CD4-positive, alpha-beta T cell (primary cell): Measurements from ENCODE around the gene GSAP. TPM values are rescaled to one million over a fixed set of nuclear protein-coding genes. Genes with fewer than 3 reads are reported as not detected.

Experiments used
- ATAC-seq: fragments of 200-7000 bp; cut with Tn5 transposase; one replicate; pipeline ENCODE4 v1.10.0; 2022; ENCODE audit warnings: mild to moderate bottlenecking; ENCODE audit not compliant: poor library complexity
- CTCF ChIA-PET: fragments of 350-600 bp; sonication (Branson Sonifier 250); formaldehyde crosslinking; loops from one replicate; lab custom pipeline; 2021; ENCODE audit warnings: antibody characterized with exemption, inconsistent platforms; lab: Charles Lee
- POLR2A ChIA-PET: fragments of 350-600 bp; sonication (Branson Sonifier 250); formaldehyde crosslinking; loops from one replicate; lab custom pipeline; 2021; ENCODE audit warnings: antibody characterized with exemption, inconsistent platforms; lab: Charles Lee
- DNase-seq, 14 experiments: peaks; one replicate each; pipeline ENCODE4 v3.0.0-alpha.2; 2013 to 2020; ENCODE audit warnings: mixed read lengths in 2 of 14
- H3K27ac ChIP-seq, 2 donors: one replicate each; pipeline versions ENCODE4 v1.5.1 to v1.7.0; 2013; ENCODE audit warnings: low read length in 2 of 2, low read depth in 1 of 2, mild to moderate bottlenecking in 1 of 2
- H3K27me3 ChIP-seq, 2 experiments: 1 replicate in 1 of 2; 2 replicates in 1 of 2; pipeline versions ENCODE4 v1.6.1 to v1.7.0; 2013; ENCODE audit warnings: low read length in 2 of 2, control low read depth in 1 of 2, mild to moderate bottlenecking in 1 of 2, moderate library complexity in 1 of 2; ENCODE audit not compliant: insufficient read depth in 2 of 2, control insufficient read depth in 1 of 2
- H3K36me3 ChIP-seq: one replicate; pipeline ENCODE4 v1.6.1; 2013; ENCODE audit warnings: low read length, control low read depth; ENCODE audit not compliant: insufficient read depth
- H3K4me1 ChIP-seq: one replicate; pipeline ENCODE4 v1.6.1; 2013; ENCODE audit warnings: low read length, control low read depth; ENCODE audit not compliant: insufficient read depth
- H3K4me3 ChIP-seq: one replicate; pipeline ENCODE4 v1.5.1; 2013; ENCODE audit warnings: mild to moderate bottlenecking, low read length, moderate library complexity
- H3K9me3 ChIP-seq, 2 experiments: 1 replicate in 1 of 2; 2 replicates in 1 of 2; pipeline versions ENCODE4 v1.6.1 to v1.7.0; 2013; ENCODE audit warnings: low read length in 2 of 2, mild to moderate bottlenecking in 2 of 2, control low read depth in 1 of 2, moderate library complexity in 1 of 2; ENCODE audit not compliant: control insufficient read depth in 1 of 2, insufficient read depth in 1 of 2
- H3K27ac Mint-ChIP-seq: one replicate; pipeline ENCODE4 v1.8.0; 2020; ENCODE audit warnings: mixed read lengths
- H3K27me3 Mint-ChIP-seq: one replicate; pipeline ENCODE4 v1.8.0; 2021; ENCODE audit warnings: mixed read lengths
- H3K36me3 Mint-ChIP-seq: one replicate; pipeline ENCODE4 v1.8.0; 2021; ENCODE audit warnings: low read depth, mixed read lengths
- H3K4me1 Mint-ChIP-seq: one replicate; pipeline ENCODE4 v1.8.0; 2021; ENCODE audit warnings: low read depth, mixed read lengths
- H3K4me3 Mint-ChIP-seq: one replicate; pipeline ENCODE4 v1.8.0; 2020; ENCODE audit warnings: mild to moderate bottlenecking, mixed read lengths
- H3K9me3 Mint-ChIP-seq: one replicate; pipeline ENCODE4 v1.8.0; 2020; ENCODE audit warnings: mixed read lengths
- CTCF ChIP-seq: fragments of 200-600 bp; IDR thresholded peaks from one replicate; pipeline ENCODE4 v1.8.0; 2022; ENCODE audit warnings: antibody characterized with exemption, mild to moderate bottlenecking
- intact Hi-C, 2 experiments: fragments of 100-400 bp; cut with DNase I in 1 of 2; cut with micrococcal nuclease in 1 of 2; formaldehyde crosslinking; loops; one replicate each; pipeline versions ENCODE4 v1.15.1 to v1.9.0; 2023 to 2025; cut with DNase I, micrococcal nuclease
- total RNA-seq, 174 experiments: library from RNA in 2 of 174; stranded (reverse) in 2 of 174; gene quantifications; one replicate each; pipeline ENCODE4 v1.2.3 and lab custom pipeline; 2021 to 2026

GSAP gene
- total RNA-seq, 2 experiments from 2014 or later, result 19.1 to 19.5 TPM

DNA sequence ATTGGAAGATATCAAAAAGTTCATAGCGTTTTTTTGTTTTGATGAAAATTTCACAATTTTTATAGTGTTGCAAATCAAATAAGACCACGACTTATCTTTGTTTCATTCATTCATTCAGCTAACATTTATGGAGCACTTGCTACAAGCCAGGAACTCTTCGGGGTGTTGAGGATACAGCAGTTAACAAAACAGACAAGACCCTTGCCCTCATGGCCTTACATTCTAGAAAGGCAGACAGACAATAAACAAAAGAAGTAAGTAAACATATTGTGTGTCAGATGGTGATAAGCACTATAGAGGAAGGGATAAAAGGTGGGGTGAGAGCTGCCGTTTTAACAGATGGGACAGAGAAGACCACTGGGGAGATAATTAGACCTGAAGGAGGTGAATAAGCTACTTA, 41.6 kb upstream of the GSAP start:
- Mint-ChIP-seq H3K27me3 (no peaks in the 10 kb centered on the region), H3K36me3 (no peaks in the 10 kb centered on the region), H3K4me3 (no peak overlapping the region), H3K4me1 (no peaks in the 10 kb centered on the region), H3K27ac (no peak overlapping the region), H3K9me3 (no peaks in the 10 kb centered on the region)
- DNase-seq (no peak), ATAC-seq (no peak)
- POLR2A ChIA-PET, result no interaction called here
- Histone ChIP-seq H3K4me3 (no peak overlapping the region), H3K9me3 (no peaks in the 10 kb centered on the region), H3K36me3 (no peaks in the 10 kb centered on the region), H3K27ac (no peak overlapping the region), H3K4me1 (no peaks in the 10 kb centered on the region), H3K27me3 (no peaks in the 10 kb centered on the region)
- CTCF ChIA-PET, result no interaction called here
- intact Hi-C loops, result no loop called here
- no peak for TF ChIP-seq CTCF

GRCh38 chr7:77456696-77457095, 40.5 kb upstream of the GSAP start:
- H3K27me3 Mint-ChIP-seq, result no peaks in the 10 kb centered on the region
- H3K9me3 Mint-ChIP-seq, result no peaks in the 10 kb centered on the region
- no peak for ATAC-seq
- H3K27ac Mint-ChIP-seq, result no peak overlapping the region
- no peaks in the 10 kb centered on the region for H3K4me1 ChIP-seq
- no peak overlapping the region for H3K4me3 Mint-ChIP-seq
- DNase-seq, result no peak
- H3K36me3 Mint-ChIP-seq, result no peaks in the 10 kb centered on the region
- no peak overlapping the region for H3K27ac ChIP-seq
- ChIA-PET CTCF (no interaction called here), POLR2A (no interaction called here)
- no peaks in the 10 kb centered on the region for H3K9me3 ChIP-seq
- no peak for TF ChIP-seq CTCF
- intact Hi-C loops, result no loop called here
- H3K27me3 ChIP-seq, result no peaks in the 10 kb centered on the region
- H3K4me3 ChIP-seq, result no peak overlapping the region
- no peaks in the 10 kb centered on the region for H3K4me1 Mint-ChIP-seq
- no peaks in the 10 kb centered on the region for H3K36me3 ChIP-seq

DNA sequence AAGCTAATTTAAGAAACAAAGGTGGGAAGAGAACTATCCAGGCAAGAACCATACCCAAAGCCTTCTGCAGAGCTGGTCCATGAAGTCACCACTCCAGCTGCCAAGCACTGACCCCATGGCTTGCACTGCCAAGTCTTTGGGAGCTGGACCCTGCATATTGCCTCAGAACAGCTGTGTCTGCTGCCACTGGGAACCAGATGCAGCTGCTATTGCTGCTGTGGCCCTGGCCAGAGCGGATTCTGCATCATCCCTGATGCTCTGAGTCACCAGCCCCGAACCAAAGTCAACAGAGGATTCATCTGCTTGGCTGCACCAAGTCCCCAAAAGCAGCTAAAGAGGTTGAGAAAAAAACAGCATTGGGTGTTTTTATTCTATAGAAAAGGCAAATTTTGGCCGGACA, 39.2 kb upstream of the GSAP start:
- Mint-ChIP-seq H3K9me3 (no peaks in the 10 kb centered on the region), H3K27ac (no peak overlapping the region), H3K36me3 (no peaks in the 10 kb centered on the region), H3K4me3 (no peak overlapping the region), H3K4me1 (no peaks in the 10 kb centered on the region), H3K27me3 (no peaks in the 10 kb centered on the region)
- ATAC-seq (no peak), DNase-seq (peak in 1 of 14 experiments; percentile 33)
- Histone ChIP-seq H3K9me3 (no peaks in the 10 kb centered on the region), H3K4me3 (no peak overlapping the region), H3K4me1 (no peaks in the 10 kb centered on the region), H3K27me3 (no peaks in the 10 kb centered on the region), H3K36me3 (no peaks in the 10 kb centered on the region), H3K27ac (no peak overlapping the region)
- no peak for TF ChIP-seq CTCF
- intact Hi-C loops, result no loop called here
- ChIA-PET POLR2A (no interaction called here), CTCF (no interaction called here)
